ENCODE results near the gene R3HDM2. TPM values are rescaled to one million over a fixed set of nuclear protein-coding genes. Genes with fewer than 3 reads are reported as not detected.

The R3HDM2 gene
- total and polyA plus RNA-seq, 2 of the 13 experiments (the other 11 are each of a cell fraction or from before 2014, with no cell fraction given), result 11.1 to 23.5 TPM

- Histone ChIP-seq H3K27ac (ENCODE audit: extremely low read length, insufficient read depth, low read length) (no peak overlapping the region), H3K4me3 (replicated peaks in 1 of 3; ENCODE audit: insufficient read depth in 1 of 3, low read depth in 2 of 3, low read length in 3 of 3) (peak overlapping the region in 1 of 3 experiments; percentile 94; a peak in 1 of 6 replicates), H3K4me2 (ENCODE audit: low read depth, low read length) (peak overlapping the region; percentile 99), H4K20me1 (ENCODE audit: insufficient read depth, low read length) (no peaks in the 10 kb centered on the region), H3K27me3 (ENCODE audit: control insufficient read depth in 1 of 2, insufficient read depth in 2 of 2, low read length in 2 of 2) (peaks cover 0 to 40% of the 10 kb centered on the region in 2 experiments; a peak in 3 of 5 replicates), H3K9me3 (ENCODE audit: low read length) (no peaks in the 10 kb centered on the region), H3K4me1 (ENCODE audit: insufficient read depth, low read length) (peaks cover 45% of the 10 kb centered on the region), H3K79me2 (ENCODE audit: insufficient read depth, low read length) (no peaks in the 10 kb centered on the region), H3K36me3 (replicated peaks in 1 of 2; ENCODE audit: control insufficient read depth in 1 of 2, insufficient read depth in 2 of 2, low read length in 2 of 2) (no peaks in the 10 kb centered on the region), H3K9ac (ENCODE audit: insufficient read depth, low read depth, low read length) (no peak overlapping the region), H2AFZ (ENCODE audit: low read length) (no peak overlapping the region)
- FAIRE-seq (no peak), DNase-seq (ENCODE audit: low spot score) (no peak), ATAC-seq (peak; percentile 2; the same call in 1 of the 3 replicates)
- WGBS (ENCODE audit: low lambda C conversion rate), result 9% methylated on average over 5 of the region's 5 CpGs
- intact Hi-C loops (cut with micrococcal nuclease; ENCODE audit: unreplicated experiment), result loop anchor here (2.0 kb wide), 1 partner anchor 24 kb away; no protein-coding TSS in a partner anchor
- in situ Hi-C loops (cut with HindIII; ENCODE audit: extremely low pct_ligation_motif_present, low pct_unique_long_range_greater_than_20kb), result no loop called here
- no TSS peak for BruUV-seq (replicated peaks)
- ChIA-PET POLR2A (interaction anchor here (1.0 kb wide), 1 partner anchor 54 kb away, joined by 4 read pairs; no protein-coding TSS in a partner anchor), CTCF (ENCODE audit: low intra/inter-chr PET ratio, low total read pairs) (interaction anchor here (0.6 to 0.9 kb wide), 3 partner anchors 26 to 199 kb away, joined by 3 to 4 read pairs (median 3); no protein-coding TSS in a partner anchor)
- TF ChIP-seq ZNF788 (CRISPR knock-in tag; IDR thresholded peaks at IDR 0.05; ENCODE audit: borderline replicate concordance) (no peak), CREB1 (IDR thresholded peaks at IDR 0.05) (no peak), CREB1 (CRISPR knock-in tag; IDR thresholded peaks at IDR 0.05) (peak; percentile 32; the same call in 1 of the 2 replicates), MXD4 (CRISPR knock-in tag; IDR thresholded peaks at IDR 0.05) (no peak), ZXDC (CRISPR knock-in tag; IDR thresholded peaks at IDR 0.05) (0 out of 2 replicates have a peak, but pooled peaks have one; percentile 34), ZMAT3 (CRISPR knock-in tag; conservative IDR thresholded peaks at IDR 0.05) (0 out of 2 replicates have a peak, but pooled peaks have one; percentile 10), ZNF558 (CRISPR knock-in tag; IDR thresholded peaks at IDR 0.05; ENCODE audit: borderline replicate concordance) (0 out of 2 replicates have a peak, but pooled peaks have one; percentile 59)
- TF ChIP-seq, protein P1, sequence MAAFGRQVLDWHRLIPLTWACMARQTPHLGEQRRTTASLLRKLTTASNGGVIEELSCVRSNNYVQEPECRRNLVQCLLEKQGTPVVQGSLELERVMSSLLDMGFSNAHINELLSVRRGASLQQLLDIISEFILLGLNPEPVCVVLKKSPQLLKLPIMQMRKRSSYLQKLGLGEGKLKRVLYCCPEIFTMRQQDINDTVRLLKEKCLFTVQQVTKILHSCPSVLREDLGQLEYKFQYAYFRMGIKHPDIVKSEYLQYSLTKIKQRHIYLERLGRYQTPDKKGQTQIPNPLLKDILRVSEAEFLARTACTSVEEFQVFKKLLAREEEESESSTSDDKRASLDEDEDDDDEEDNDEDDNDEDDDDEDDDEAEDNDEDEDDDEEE (CRISPR knock-in tag; IDR thresholded peaks at IDR 0.05), result 0 out of 2 replicates have a peak, but pooled peaks have one; percentile 51
These were observed 32.0 kb upstream of the R3HDM2 start for GRCh38 chr12:57462912-57463253.
